Neural cell (in vitro differentiated cells): ENCODE data around the gene RALB. TPM values are rescaled to one million over a fixed set of nuclear protein-coding genes. Genes with fewer than 3 reads are reported as not detected.
"Not testable (repeated sequence)": the region's sequence is repeated elsewhere in the genome, so short reads cannot be mapped to it uniquely, and the experiment has no call there.

Source experiments
- H2AFZ ChIP-seq: fragments of 200-600, 300-800 bp; sonication (generic), shearing (Covaris generic); 2 replicates; pipeline ENCODE4 v1.6.0; 2014; ENCODE audit warnings: low read depth, mild to moderate bottlenecking, antibody characterized with exemption, low read length, moderate library complexity
- H3F3A ChIP-seq: fragments of 200-600 bp; shearing (Covaris generic); 2 replicates; pipeline ENCODE4 v1.6.1; 2016; ENCODE audit warnings: mild to moderate bottlenecking, moderate library complexity, mixed read lengths, antibody characterized with exemption, low read length; ENCODE audit not compliant: insufficient read depth, poor library complexity, severe bottlenecking
- H3K27ac ChIP-seq: fragments of 200-600, 300-800 bp; sonication (generic), shearing (Covaris generic); 2 replicates; pipeline ENCODE4 v1.5.1; 2014; ENCODE audit warnings: mild to moderate bottlenecking, low read length, moderate library complexity
- H3K27me3 ChIP-seq: fragments of 300-800, 200-600 bp; sonication (generic), shearing (Covaris generic); 2 replicates; pipeline ENCODE4 v1.6.0; 2014; ENCODE audit warnings: mild to moderate bottlenecking, low read depth, low read length, moderate library complexity; ENCODE audit not compliant: insufficient read depth
- H3K36me3 ChIP-seq: fragments of 300-800, 200-600 bp; sonication (generic), shearing (Covaris generic); 2 replicates; pipeline ENCODE4 v1.5.1; 2014; ENCODE audit warnings: mild to moderate bottlenecking, antibody characterized with exemption, low read length, moderate library complexity; ENCODE audit not compliant: insufficient read depth
- H3K4me2 ChIP-seq: fragments of 300-800, 200-600 bp; sonication (generic), shearing (Covaris generic); 2 replicates; pipeline ENCODE4 v1.6.0; 2014; ENCODE audit warnings: mild to moderate bottlenecking, low read length
- H3K4me3 ChIP-seq: fragments of 300-800, 200-600 bp; sonication (generic), shearing (Covaris generic); 2 replicates; pipeline ENCODE4 v1.5.1; 2014; ENCODE audit warnings: mild to moderate bottlenecking, low read length, moderate library complexity
- H3K79me2 ChIP-seq: fragments of 200-600 bp; shearing (Covaris generic); replicated peaks from 2 replicates; pipeline ENCODE4 v1.6.0; 2014; ENCODE audit warnings: mild to moderate bottlenecking, low read length, moderate library complexity; ENCODE audit not compliant: insufficient read depth
- H3K9ac ChIP-seq: fragments of 300-800, 200-600 bp; sonication (generic), shearing (Covaris generic); 2 replicates; pipeline ENCODE4 v1.6.1; 2016; ENCODE audit warnings: mild to moderate bottlenecking, low read length, mixed read lengths
- H3K9me2 ChIP-seq: fragments of 200-600 bp; shearing (Covaris generic); 2 replicates; pipeline ENCODE4 v1.6.1; 2016; ENCODE audit warnings: mild to moderate bottlenecking, low read length, mixed read lengths; ENCODE audit not compliant: insufficient read depth
- H3K9me3 ChIP-seq: fragments of 200-600, 300-800 bp; sonication (generic), shearing (Covaris generic); 2 replicates; pipeline ENCODE4 v1.6.1; 2016; ENCODE audit warnings: mild to moderate bottlenecking, mixed run types, low read length, moderate library complexity, mixed read lengths
- H4K20me1 ChIP-seq: fragments of 200-600 bp; shearing (Covaris generic); 2 replicates; pipeline ENCODE4 v1.6.1; 2016; ENCODE audit warnings: mild to moderate bottlenecking, mixed run types; ENCODE audit not compliant: insufficient read depth
- POLR2AphosphoS5 ChIP-seq: IDR thresholded peaks from 2 replicates; pipeline ENCODE4 v1.6.1; 2012
- SMC3 ChIP-seq: fragments of 450-650 bp; conservative IDR thresholded peaks from 2 replicates; pipeline ENCODE4 v1.6.1; 2014; ENCODE audit warnings: antibody characterized with exemption, mild to moderate bottlenecking, moderate library complexity; ENCODE audit not compliant: poor library complexity
- TAF1 ChIP-seq: IDR thresholded peaks from 2 replicates; pipeline ENCODE4 v1.6.1; 2012; ENCODE audit warnings: low read depth
- polyA plus RNA-seq: library from polyadenylated mRNA; depleted of rRNA; stranded (reverse); fragments of >200 nt; gene quantifications from 2 replicates; pipeline ENCODE4 v1.2.3, GENCODE V29; 2014
- TF ChIP-seq, protein P1 (sequence below): IDR thresholded peaks from 2 replicates; pipeline ENCODE4 v1.6.1; 2012; ENCODE audit warnings: borderline replicate concordance
- TF ChIP-seq, protein P2 (sequence below): fragments of 450-650 bp; IDR thresholded peaks from 2 replicates; pipeline ENCODE4 v1.5.1; 2014; ENCODE audit warnings: antibody characterized with exemption, mild to moderate bottlenecking, moderate library complexity; ENCODE audit not compliant: poor library complexity, severe bottlenecking

RALB gene
- polyA plus RNA-seq, 1 donor from 2014 or later: 50.6 TPM

DNA sequence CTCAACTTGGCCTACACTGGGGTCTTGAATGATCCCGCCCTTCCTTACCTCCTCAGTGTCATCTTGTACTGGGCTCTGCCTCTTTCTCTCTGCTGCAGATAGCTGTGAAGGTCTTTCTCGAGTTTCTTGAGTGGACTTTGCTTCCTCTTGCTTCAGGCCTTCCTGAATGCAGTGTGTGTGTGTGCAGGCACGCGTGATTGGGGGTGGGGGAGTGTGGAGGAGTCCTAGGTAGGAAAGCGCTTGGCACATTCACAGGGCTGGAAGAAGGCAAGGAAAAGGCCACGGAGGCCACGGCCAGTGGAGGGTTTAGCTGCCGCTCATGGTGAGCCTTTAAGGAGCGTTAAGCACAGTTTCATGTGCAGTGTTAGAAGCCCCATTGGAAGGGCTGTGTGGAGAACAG, 5.5 kb downstream of the RALB start:
- no peaks in the 10 kb centered on the region for H3K9me3 ChIP-seq
- no peak overlapping the region for H3K27ac ChIP-seq
- no peak overlapping the region for H3K9ac ChIP-seq
- no peak overlapping the region for H2AFZ ChIP-seq
- no peaks in the 10 kb centered on the region for H3K27me3 ChIP-seq
- no peaks in the 10 kb centered on the region for H3K36me3 ChIP-seq
- H3K4me2 ChIP-seq: no peak overlapping the region
- TF ChIP-seq, protein P1, sequence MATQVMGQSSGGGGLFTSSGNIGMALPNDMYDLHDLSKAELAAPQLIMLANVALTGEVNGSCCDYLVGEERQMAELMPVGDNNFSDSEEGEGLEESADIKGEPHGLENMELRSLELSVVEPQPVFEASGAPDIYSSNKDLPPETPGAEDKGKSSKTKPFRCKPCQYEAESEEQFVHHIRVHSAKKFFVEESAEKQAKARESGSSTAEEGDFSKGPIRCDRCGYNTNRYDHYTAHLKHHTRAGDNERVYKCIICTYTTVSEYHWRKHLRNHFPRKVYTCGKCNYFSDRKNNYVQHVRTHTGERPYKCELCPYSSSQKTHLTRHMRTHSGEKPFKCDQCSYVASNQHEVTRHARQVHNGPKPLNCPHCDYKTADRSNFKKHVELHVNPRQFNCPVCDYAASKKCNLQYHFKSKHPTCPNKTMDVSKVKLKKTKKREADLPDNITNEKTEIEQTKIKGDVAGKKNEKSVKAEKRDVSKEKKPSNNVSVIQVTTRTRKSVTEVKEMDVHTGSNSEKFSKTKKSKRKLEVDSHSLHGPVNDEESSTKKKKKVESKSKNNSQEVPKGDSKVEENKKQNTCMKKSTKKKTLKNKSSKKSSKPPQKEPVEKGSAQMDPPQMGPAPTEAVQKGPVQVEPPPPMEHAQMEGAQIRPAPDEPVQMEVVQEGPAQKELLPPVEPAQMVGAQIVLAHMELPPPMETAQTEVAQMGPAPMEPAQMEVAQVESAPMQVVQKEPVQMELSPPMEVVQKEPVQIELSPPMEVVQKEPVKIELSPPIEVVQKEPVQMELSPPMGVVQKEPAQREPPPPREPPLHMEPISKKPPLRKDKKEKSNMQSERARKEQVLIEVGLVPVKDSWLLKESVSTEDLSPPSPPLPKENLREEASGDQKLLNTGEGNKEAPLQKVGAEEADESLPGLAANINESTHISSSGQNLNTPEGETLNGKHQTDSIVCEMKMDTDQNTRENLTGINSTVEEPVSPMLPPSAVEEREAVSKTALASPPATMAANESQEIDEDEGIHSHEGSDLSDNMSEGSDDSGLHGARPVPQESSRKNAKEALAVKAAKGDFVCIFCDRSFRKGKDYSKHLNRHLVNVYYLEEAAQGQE: no peak
- TF ChIP-seq POLR2AphosphoS5 (no peak), SMC3 (no peak)
- no peaks in the 10 kb centered on the region for H3F3A ChIP-seq
- no peaks in the 10 kb centered on the region for H3K9me2 ChIP-seq
- H3K4me3 ChIP-seq: no peak overlapping the region
- no peaks in the 10 kb centered on the region for H4K20me1 ChIP-seq
- peaks cover 21% of the 10 kb centered on the region for H3K79me2 ChIP-seq

DNA sequence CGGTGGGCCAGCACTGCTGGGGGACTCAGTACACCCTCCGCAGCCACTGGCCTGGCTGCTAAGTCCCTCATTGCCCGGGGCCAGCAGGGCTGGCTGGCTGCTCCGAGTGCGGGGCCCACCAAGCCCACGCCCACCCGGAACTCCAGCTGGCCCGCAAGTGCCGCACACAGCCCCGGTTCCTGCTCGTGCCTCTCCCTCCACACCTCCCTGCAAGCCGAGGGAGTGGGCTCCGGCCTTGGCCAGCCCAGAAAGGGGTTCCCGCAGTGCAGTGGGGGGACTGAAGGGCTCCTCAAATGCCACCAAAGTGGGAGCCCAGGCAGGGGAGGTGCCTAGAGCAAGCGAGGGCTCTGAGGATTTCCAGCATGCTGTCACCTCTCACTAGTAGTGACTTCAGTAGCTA, 7.3 kb downstream of the RALB start:
- not testable (repeated sequence) for H4K20me1 ChIP-seq, H3K4me2 ChIP-seq, H3K79me2 ChIP-seq, H3K9me3 ChIP-seq, H3F3A ChIP-seq, H3K27ac ChIP-seq, H3K9ac ChIP-seq, H3K9me2 ChIP-seq, H3K27me3 ChIP-seq, H3K36me3 ChIP-seq, H2AFZ ChIP-seq, H3K4me3 ChIP-seq

DNA sequence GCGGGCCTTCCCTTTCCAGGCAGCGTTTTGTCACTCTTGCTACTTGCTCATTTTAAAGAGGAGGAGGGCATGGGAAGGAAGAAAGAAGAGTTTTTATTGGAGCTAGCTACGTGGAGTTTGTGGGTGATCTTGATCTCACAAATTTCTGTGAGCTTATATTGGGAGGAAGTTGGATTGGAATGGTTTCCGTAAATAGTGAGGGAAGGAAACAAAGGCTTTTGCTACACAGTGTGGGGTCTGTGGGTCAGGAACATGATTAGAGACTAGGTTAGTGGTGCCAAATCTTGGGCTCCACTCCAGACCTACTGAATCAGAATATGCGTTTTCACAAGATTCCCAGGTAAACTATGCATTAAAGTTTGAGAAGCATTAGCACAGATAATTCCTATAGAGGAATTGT, 8.1 kb downstream of the RALB start:
- Histone ChIP-seq H3K9me2 (no peaks in the 10 kb centered on the region), H3K36me3 (no peaks in the 10 kb centered on the region), H3F3A (no peaks in the 10 kb centered on the region), H2AFZ (no peak overlapping the region), H3K9ac (no peak overlapping the region), H3K79me2 (peaks cover 5% of the 10 kb centered on the region), H3K9me3 (no peaks in the 10 kb centered on the region), H3K27ac (no peak overlapping the region), H4K20me1 (no peaks in the 10 kb centered on the region), H3K4me3 (no peak overlapping the region), H3K4me2 (no peak overlapping the region), H3K27me3 (no peaks in the 10 kb centered on the region)
- TF ChIP-seq, protein P2, sequence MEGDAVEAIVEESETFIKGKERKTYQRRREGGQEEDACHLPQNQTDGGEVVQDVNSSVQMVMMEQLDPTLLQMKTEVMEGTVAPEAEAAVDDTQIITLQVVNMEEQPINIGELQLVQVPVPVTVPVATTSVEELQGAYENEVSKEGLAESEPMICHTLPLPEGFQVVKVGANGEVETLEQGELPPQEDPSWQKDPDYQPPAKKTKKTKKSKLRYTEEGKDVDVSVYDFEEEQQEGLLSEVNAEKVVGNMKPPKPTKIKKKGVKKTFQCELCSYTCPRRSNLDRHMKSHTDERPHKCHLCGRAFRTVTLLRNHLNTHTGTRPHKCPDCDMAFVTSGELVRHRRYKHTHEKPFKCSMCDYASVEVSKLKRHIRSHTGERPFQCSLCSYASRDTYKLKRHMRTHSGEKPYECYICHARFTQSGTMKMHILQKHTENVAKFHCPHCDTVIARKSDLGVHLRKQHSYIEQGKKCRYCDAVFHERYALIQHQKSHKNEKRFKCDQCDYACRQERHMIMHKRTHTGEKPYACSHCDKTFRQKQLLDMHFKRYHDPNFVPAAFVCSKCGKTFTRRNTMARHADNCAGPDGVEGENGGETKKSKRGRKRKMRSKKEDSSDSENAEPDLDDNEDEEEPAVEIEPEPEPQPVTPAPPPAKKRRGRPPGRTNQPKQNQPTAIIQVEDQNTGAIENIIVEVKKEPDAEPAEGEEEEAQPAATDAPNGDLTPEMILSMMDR: no peak
- no peak for TF ChIP-seq TAF1
- TF ChIP-seq, protein P1: no peak
